ENCODE measurements around the gene MREG. TPM values are rescaled to one million over a fixed set of nuclear protein-coding genes. Genes with fewer than 3 reads are reported as not detected.

Gene MREG
- total and polyA plus RNA-seq, 2 experiments from 2014 or later: 19.4 to 25.3 TPM

GRCh38 chr2:215896921-215897320 is 116.4 kb downstream of the MREG start:
- no peaks in the 10 kb centered on the region for H3F3A ChIP-seq (replicated peaks; ENCODE audit: low read depth)
- H3K79me2 ChIP-seq (replicated peaks; ENCODE audit: insufficient read depth): no peaks in the 10 kb centered on the region
- no peak overlapping the region for H2AFZ ChIP-seq
- H3K4me3 ChIP-seq: no peak overlapping the region
- H3K36me3 ChIP-seq (ENCODE audit: insufficient read depth): no peaks in the 10 kb centered on the region
- H3K27ac ChIP-seq (ENCODE audit: low read depth): no peak overlapping the region
- no peak overlapping the region for H3K4me3 Mint-ChIP-seq
- no peak; the same call in 2 of the 3 replicates for ATAC-seq
- H3K4me1 Mint-ChIP-seq: peaks cover 4% of the 10 kb centered on the region; the same call in 2 of the 3 replicates
- no peaks in the 10 kb centered on the region for H3K9me3 Mint-ChIP-seq
- H3K9me2 ChIP-seq (ENCODE audit: insufficient read depth): peaks cover 8% of the 10 kb centered on the region; the same call in 1 of the 2 replicates
- H3K4me1 ChIP-seq (ENCODE audit: insufficient read depth): 0 out of 2 replicates have a peak, but pooled peaks cover 6% of the 10 kb centered on the region
- no peak overlapping the region; the same call in 1 of the 2 replicates for H3K27ac Mint-ChIP-seq
- no peak for DNase-seq (ENCODE audit: low spot score)
- no peaks in the 10 kb centered on the region for H4K20me1 ChIP-seq (replicated peaks; ENCODE audit: insufficient read depth)
- H3K4me2 ChIP-seq: 0 out of 2 replicates have a peak overlapping the region, but pooled peaks have one; percentile 10
- H3K27me3 Mint-ChIP-seq (ENCODE audit: insufficient read depth, low read depth, poor library complexity): peaks cover 2% of the 10 kb centered on the region
- H3K27me3 ChIP-seq (ENCODE audit: insufficient read depth): no peaks in the 10 kb centered on the region
- TF ChIP-seq CREB1 (CRISPR knock-in tag; IDR thresholded peaks at IDR 0.05; ENCODE audit: low read depth) (no peak), EZH2 (IDR thresholded peaks at IDR 0.05; ENCODE audit: low read depth, unreplicated experiment) (no peak), ZNF114 (CRISPR knock-in tag; IDR thresholded peaks at IDR 0.05) (no peak), REST (IDR thresholded peaks at IDR 0.05; ENCODE audit: unreplicated experiment) (no peak), ZNF331 (CRISPR knock-in tag; IDR thresholded peaks at IDR 0.05; ENCODE audit: low read depth) (no peak), JUNB (IDR thresholded peaks at IDR 0.05; ENCODE audit: unreplicated experiment) (no peak), STAT1 (IDR thresholded peaks at IDR 0.05; ENCODE audit: unreplicated experiment) (no peak), NANOG (IDR thresholded peaks at IDR 0.05; ENCODE audit: borderline replicate concordance) (no peak), ETS1 (IDR thresholded peaks at IDR 0.05) (no peak), POLR2AphosphoS5 (IDR thresholded peaks at IDR 0.05; ENCODE audit: low read depth) (no peak), EZH2phosphoT487 (IDR thresholded peaks at IDR 0.05; ENCODE audit: unreplicated experiment) (no peak)
- TF ChIP-seq, protein P1, sequence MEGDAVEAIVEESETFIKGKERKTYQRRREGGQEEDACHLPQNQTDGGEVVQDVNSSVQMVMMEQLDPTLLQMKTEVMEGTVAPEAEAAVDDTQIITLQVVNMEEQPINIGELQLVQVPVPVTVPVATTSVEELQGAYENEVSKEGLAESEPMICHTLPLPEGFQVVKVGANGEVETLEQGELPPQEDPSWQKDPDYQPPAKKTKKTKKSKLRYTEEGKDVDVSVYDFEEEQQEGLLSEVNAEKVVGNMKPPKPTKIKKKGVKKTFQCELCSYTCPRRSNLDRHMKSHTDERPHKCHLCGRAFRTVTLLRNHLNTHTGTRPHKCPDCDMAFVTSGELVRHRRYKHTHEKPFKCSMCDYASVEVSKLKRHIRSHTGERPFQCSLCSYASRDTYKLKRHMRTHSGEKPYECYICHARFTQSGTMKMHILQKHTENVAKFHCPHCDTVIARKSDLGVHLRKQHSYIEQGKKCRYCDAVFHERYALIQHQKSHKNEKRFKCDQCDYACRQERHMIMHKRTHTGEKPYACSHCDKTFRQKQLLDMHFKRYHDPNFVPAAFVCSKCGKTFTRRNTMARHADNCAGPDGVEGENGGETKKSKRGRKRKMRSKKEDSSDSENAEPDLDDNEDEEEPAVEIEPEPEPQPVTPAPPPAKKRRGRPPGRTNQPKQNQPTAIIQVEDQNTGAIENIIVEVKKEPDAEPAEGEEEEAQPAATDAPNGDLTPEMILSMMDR (conservative IDR thresholded peaks at IDR 0.05; ENCODE audit: low read depth in 2 of 2): no peak
- TF ChIP-seq, protein P2, sequence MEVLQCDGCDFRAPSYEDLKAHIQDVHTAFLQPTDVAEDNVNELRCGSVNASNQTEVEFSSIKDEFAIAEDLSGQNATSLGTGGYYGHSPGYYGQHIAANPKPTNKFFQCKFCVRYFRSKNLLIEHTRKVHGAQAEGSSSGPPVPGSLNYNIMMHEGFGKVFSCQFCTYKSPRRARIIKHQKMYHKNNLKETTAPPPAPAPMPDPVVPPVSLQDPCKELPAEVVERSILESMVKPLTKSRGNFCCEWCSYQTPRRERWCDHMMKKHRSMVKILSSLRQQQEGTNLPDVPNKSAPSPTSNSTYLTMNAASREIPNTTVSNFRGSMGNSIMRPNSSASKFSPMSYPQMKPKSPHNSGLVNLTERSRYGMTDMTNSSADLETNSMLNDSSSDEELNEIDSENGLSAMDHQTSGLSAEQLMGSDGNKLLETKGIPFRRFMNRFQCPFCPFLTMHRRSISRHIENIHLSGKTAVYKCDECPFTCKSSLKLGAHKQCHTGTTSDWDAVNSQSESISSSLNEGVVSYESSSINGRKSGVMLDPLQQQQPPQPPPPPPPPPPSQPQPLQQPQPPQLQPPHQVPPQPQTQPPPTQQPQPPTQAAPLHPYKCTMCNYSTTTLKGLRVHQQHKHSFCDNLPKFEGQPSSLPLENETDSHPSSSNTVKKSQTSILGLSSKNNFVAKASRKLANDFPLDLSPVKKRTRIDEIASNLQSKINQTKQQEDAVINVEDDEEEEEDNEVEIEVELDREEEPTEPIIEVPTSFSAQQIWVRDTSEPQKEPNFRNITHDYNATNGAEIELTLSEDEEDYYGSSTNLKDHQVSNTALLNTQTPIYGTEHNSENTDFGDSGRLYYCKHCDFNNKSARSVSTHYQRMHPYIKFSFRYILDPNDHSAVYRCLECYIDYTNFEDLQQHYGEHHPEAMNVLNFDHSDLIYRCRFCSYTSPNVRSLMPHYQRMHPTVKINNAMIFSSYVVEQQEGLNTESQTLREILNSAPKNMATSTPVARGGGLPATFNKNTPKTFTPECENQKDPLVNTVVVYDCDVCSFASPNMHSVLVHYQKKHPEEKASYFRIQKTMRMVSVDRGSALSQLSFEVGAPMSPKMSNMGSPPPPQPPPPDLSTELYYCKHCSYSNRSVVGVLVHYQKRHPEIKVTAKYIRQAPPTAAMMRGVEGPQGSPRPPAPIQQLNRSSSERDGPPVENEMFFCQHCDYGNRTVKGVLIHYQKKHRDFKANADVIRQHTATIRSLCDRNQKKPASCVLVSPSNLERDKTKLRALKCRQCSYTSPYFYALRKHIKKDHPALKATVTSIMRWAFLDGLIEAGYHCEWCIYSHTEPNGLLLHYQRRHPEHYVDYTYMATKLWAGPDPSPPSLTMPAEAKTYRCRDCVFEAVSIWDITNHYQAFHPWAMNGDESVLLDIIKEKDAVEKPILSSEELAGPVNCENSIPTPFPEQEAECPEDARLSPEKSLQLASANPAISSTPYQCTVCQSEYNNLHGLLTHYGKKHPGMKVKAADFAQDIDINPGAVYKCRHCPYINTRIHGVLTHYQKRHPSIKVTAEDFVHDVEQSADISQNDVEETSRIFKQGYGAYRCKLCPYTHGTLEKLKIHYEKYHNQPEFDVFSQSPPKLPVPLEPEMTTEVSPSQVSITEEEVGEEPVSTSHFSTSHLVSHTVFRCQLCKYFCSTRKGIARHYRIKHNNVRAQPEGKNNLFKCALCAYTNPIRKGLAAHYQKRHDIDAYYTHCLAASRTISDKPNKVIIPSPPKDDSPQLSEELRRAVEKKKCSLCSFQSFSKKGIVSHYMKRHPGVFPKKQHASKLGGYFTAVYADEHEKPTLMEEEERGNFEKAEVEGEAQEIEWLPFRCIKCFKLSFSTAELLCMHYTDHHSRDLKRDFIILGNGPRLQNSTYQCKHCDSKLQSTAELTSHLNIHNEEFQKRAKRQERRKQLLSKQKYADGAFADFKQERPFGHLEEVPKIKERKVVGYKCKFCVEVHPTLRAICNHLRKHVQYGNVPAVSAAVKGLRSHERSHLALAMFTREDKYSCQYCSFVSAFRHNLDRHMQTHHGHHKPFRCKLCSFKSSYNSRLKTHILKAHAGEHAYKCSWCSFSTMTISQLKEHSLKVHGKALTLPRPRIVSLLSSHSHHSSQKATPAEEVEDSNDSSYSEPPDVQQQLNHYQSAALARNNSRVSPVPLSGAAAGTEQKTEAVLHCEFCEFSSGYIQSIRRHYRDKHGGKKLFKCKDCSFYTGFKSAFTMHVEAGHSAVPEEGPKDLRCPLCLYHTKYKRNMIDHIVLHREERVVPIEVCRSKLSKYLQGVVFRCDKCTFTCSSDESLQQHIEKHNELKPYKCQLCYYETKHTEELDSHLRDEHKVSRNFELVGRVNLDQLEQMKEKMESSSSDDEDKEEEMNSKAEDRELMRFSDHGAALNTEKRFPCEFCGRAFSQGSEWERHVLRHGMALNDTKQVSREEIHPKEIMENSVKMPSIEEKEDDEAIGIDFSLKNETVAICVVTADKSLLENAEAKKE (CRISPR knock-in tag; IDR thresholded peaks at IDR 0.05): no peak
- H3K36me3 Mint-ChIP-seq (ENCODE audit: low read depth): no peaks in the 10 kb centered on the region; the same call in 2 of the 3 replicates

Measured in GM23338 (cell line).